ENCODE results near the gene VEZT. TPM values are rescaled to one million over a fixed set of nuclear protein-coding genes. Genes with fewer than 3 reads are reported as not detected.

The VEZT gene
- polyA plus RNA-seq, 1 of the 3 experiments (the other 2 are of a cell fraction), result 41.2 TPM

GRCh38 chr12:95321516-95322246 is 104.1 kb downstream of the VEZT start:
- H3K9me2 ChIP-seq, result no peaks in the 10 kb centered on the region
- POLR2A ChIA-PET, result no interaction called here
- CTCF ChIA-PET, result no interaction called here
- WGBS (ENCODE audit: low lambda C conversion rate), result 96% methylated on average over 3 of the region's 3 CpGs
- H3K4me2 ChIP-seq, result no peak overlapping the region
- DNase-seq, result no peak
- H3K79me2 ChIP-seq (ENCODE audit: insufficient read depth), result no peaks in the 10 kb centered on the region
- no peaks in the 10 kb centered on the region for H3K36me3 ChIP-seq (replicated peaks in 1 of 2; ENCODE audit: control insufficient read depth in 1 of 2, insufficient read depth in 2 of 2, low read length in 1 of 2)
- no peak for TF ChIP-seq RFX5 (IDR thresholded peaks at IDR 0.05; ENCODE audit: low read length)
- H3F3A ChIP-seq (replicated peaks; ENCODE audit: insufficient read depth), result peaks cover 3% of the 10 kb centered on the region
- peak overlapping the region in 1 of 2 experiments; percentile 54; a peak in 2 of 4 replicates for H3K27ac ChIP-seq (ENCODE audit: low read depth in 2 of 2, low read length in 1 of 2)
- H3K9ac ChIP-seq, result no peak overlapping the region
- no peak overlapping the region for H3K4me3 ChIP-seq (ENCODE audit: low read depth in 2 of 2, low read length in 1 of 2)
- H2AFZ ChIP-seq (ENCODE audit: low read depth), result no peak overlapping the region
- H3K27me3 ChIP-seq (ENCODE audit: insufficient read depth), result no peaks in the 10 kb centered on the region
- H3K9me3 ChIP-seq, result no peaks in the 10 kb centered on the region
- H4K20me1 ChIP-seq (ENCODE audit: insufficient read depth), result no peaks in the 10 kb centered on the region
- H3K4me1 ChIP-seq (ENCODE audit: control insufficient read depth in 1 of 2, insufficient read depth in 2 of 2, low read depth in 1 of 2, low read length in 1 of 2), result peaks cover 0 to 6% of the 10 kb centered on the region in 2 experiments; a peak in 2 of 4 replicates

GRCh38 chr12:95322326-95322725 is 104.7 kb downstream of the VEZT start:
- Histone ChIP-seq H3F3A (replicated peaks; ENCODE audit: insufficient read depth) (peaks cover 3% of the 10 kb centered on the region), H3K4me3 (ENCODE audit: low read depth in 2 of 2, low read length in 1 of 2) (no peak overlapping the region), H2AFZ (ENCODE audit: low read depth) (no peak overlapping the region), H3K9me2 (no peaks in the 10 kb centered on the region), H3K36me3 (replicated peaks in 1 of 2; ENCODE audit: control insufficient read depth in 1 of 2, insufficient read depth in 2 of 2, low read length in 1 of 2) (no peaks in the 10 kb centered on the region), H3K9ac (no peak overlapping the region), H3K27ac (ENCODE audit: low read depth in 2 of 2, low read length in 1 of 2) (peak overlapping the region in 1 of 2 experiments; percentile 54; a peak in 2 of 4 replicates), H3K4me1 (ENCODE audit: control insufficient read depth in 1 of 2, insufficient read depth in 2 of 2, low read depth in 1 of 2, low read length in 1 of 2) (peaks cover 0 to 6% of the 10 kb centered on the region in 2 experiments; a peak in 2 of 4 replicates), H3K4me2 (no peak overlapping the region), H4K20me1 (ENCODE audit: insufficient read depth) (no peaks in the 10 kb centered on the region), H3K27me3 (ENCODE audit: insufficient read depth) (no peaks in the 10 kb centered on the region), H3K9me3 (no peaks in the 10 kb centered on the region), H3K79me2 (ENCODE audit: insufficient read depth) (no peaks in the 10 kb centered on the region)
- WGBS (ENCODE audit: low lambda C conversion rate), result 39% methylated on average over 4 of the region's 4 CpGs
- ChIA-PET POLR2A (no interaction called here), CTCF (no interaction called here)
- peak; percentile 23; the same call in 1 of the 2 replicates for TF ChIP-seq FOSL2 (IDR thresholded peaks at IDR 0.05; ENCODE audit: borderline replicate concordance, low read depth)
- 0 out of 2 replicates have a peak, but pooled peaks have one; percentile 11 for TF ChIP-seq POLR2AphosphoS5 (IDR thresholded peaks at IDR 0.05; ENCODE audit: low read depth, low read length)
- TF ChIP-seq YY1 (IDR thresholded peaks at IDR 0.05; ENCODE audit: low read depth), result no peak
- no peak for TF ChIP-seq RCOR1 (IDR thresholded peaks at IDR 0.05; ENCODE audit: low read length)
- no peak for TF ChIP-seq GABPA (IDR thresholded peaks at IDR 0.05; ENCODE audit: low read depth)
- peak in 1 of 2 experiments; percentile 30; a peak in 1 of 4 replicates for TF ChIP-seq EP300 (IDR thresholded peaks at IDR 0.05; ENCODE audit: borderline replicate concordance in 1 of 2, low read depth in 1 of 2, low read length in 1 of 2)
- TF ChIP-seq TAF1 (IDR thresholded peaks at IDR 0.05; ENCODE audit: borderline replicate concordance, low read depth, low read length), result no peak
- peak; percentile 59; the same call in 1 of the 2 replicates for TF ChIP-seq RXRA (IDR thresholded peaks at IDR 0.05; ENCODE audit: borderline replicate concordance, low read depth)
- TF ChIP-seq JUND (IDR thresholded peaks at IDR 0.05), result peak; percentile 40; the same call in 1 of the 2 replicates
- no peak for TF ChIP-seq IRF3 (IDR thresholded peaks at IDR 0.05; ENCODE audit: low read depth, low read length)
- peak; percentile 85 for TF ChIP-seq TCF12 (IDR thresholded peaks at IDR 0.05)
- peak; percentile 41 for TF ChIP-seq PBX3 (IDR thresholded peaks at IDR 0.05)
- DNase-seq, result no peak
